ENCODE results near the gene RPS27L. TPM values are rescaled to one million over a fixed set of nuclear protein-coding genes. Genes with fewer than 3 reads are reported as not detected.
"Not testable (repeated sequence)": the region's sequence is repeated elsewhere in the genome, so short reads cannot be mapped to it uniquely, and the experiment has no call there.

RPS27L gene
- total RNA-seq, 1 experiment from 2014 or later = 173 TPM

- no peak for DNase-seq (ENCODE audit: low read depth)
Measured at GRCh38 chr15:63140936-63141335, 16.3 kb downstream of the RPS27L start.

GRCh38 chr15:63136742-63137141, 20.5 kb downstream of the RPS27L start:
- DNase-seq (ENCODE audit: low read depth) = peak; percentile 70

- peak; percentile 94 for DNase-seq (ENCODE audit: low read depth)
Measured at GRCh38 chr15:63135804-63136203, 21.5 kb downstream of the RPS27L start.

GRCh38 chr15:63135281-63135680, 22.0 kb downstream of the RPS27L start:
- DNase-seq (ENCODE audit: low read depth) = no peak

DNA sequence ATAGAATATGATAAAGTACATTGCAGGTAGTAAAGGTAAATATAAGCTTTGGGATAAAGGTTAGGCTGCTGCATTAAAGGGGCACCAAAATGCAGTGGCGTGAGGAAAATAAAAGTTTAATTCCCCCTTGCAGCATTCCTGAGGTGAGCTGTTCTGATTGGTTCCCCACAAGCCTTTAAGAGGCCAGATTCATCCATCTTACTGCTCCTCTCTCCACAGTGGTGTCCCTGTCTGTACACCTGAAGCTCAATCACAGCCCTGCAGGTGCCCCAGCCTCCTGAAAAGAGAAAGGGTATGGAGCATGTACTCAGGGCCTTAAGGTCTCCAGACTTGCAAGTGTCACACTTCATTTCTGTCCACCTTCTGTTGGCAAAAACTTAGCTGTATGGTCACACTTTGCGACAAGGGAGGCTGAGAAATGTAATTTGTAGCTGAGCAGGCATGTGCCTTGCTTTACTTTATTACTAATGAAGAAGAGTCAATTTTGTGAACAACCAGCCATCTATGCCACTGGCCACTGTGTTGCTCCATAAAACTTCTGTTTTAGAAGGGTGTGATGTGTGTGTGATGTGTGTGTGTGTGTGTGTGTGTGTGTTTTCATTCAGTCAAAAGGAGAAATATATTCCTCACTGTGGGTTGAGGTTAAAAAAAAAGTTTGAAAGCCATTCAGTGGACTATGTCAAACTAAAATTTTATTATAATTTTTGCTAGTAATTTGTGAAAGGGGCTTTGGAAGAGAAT, 22.9 kb downstream of the RPS27L start:
- no peak for DNase-seq (ENCODE audit: low read depth)

DNA sequence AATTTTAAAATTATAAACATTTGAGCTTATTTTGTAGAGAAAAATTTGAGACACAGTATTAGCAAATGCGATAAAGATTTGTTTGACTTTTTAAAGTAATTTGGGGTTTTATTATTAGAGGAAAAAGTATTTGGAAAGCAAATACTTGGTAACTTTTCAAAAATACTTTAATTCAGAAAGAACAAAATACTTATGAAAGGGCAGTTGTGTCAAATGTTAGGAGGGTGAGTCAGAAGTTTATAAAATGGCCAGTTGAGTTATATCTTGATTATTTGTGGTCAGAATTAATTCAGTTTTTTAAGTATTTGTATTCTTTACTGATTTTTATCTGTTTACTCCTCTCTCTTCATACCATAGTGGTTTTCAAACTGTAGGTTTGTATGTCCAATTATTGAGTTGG, 23.5 kb downstream of the RPS27L start:
- DNase-seq (ENCODE audit: low read depth) = no peak

DNA sequence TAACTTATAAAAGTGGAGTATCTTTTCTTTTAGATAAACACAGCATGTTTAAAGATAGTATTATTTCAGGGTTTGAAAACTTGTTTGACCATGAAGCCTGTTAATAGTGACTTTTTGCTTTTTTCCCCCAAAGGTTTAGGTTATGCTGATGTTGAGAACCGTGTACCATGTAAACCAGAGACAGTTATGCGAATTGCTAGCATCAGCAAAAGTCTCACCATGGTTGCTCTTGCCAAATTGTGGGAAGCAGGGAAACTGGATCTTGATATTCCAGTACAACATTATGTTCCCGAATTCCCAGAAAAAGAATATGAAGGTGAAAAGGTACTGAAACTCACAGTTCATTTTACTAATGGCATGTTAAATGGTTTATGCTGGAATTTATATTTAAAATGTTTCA, 30.6 kb downstream of the RPS27L start:
- DNase-seq (ENCODE audit: low read depth) = no peak

GRCh38 chr15:63124506-63124905, 32.8 kb downstream of the RPS27L start:
- DNase-seq (ENCODE audit: low read depth) = no peak

- DNase-seq (ENCODE audit: low read depth) = peak; percentile 72
Measured at GRCh38 chr15:63122002-63122875, 35.0 kb downstream of the RPS27L start.

- peak; percentile 88 for DNase-seq (ENCODE audit: low read depth)
Measured at GRCh38 chr15:63121382-63122001, 35.8 kb downstream of the RPS27L start, which contains the start of gene LACTB. TSS of gene LACTB (plus strand) at chr15:63121861. CDS start at chr15:63121872, 11 bp downstream.

GRCh38 chr15:63118854-63119253, 38.4 kb downstream of the RPS27L start:
- DNase-seq (ENCODE audit: low read depth) = no peak

GRCh38 chr15:63114465-63114864, 42.8 kb downstream of the RPS27L start:
- DNase-seq (ENCODE audit: low read depth) = no peak

GRCh38 chr15:63112871-63113270, 44.4 kb downstream of the RPS27L start:
- DNase-seq (ENCODE audit: low read depth) = no peak

- DNase-seq (ENCODE audit: low read depth) = no peak
Measured at GRCh38 chr15:63111481-63111880, 45.8 kb downstream of the RPS27L start.

- no peak for DNase-seq (ENCODE audit: low read depth)
Measured at GRCh38 chr15:63110428-63111026, 46.8 kb downstream of the RPS27L start.

DNA sequence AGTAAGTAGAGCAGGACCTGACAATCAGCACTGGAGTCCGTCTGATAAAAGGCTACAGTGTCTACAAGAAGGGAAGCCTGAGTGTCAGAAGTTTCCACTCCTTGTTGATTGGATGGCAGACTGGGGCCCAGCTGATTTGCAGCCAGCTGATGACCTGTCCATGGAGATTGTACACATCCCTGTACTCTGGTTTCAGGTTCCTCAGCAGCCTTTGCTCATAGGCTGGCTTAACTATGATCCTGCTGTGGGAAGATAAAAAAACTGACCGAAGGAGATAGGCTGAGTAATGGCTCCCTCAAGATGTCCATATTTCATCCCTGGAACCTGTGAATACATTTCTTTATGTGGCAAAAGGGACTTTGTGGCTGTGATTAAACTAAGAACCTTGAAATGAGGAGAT, 47.4 kb downstream of the RPS27L start:
- no peak for DNase-seq (ENCODE audit: low read depth)

- no peak for DNase-seq (ENCODE audit: low read depth)
Measured at GRCh38 chr15:63109498-63109897, 47.8 kb downstream of the RPS27L start.

DNA sequence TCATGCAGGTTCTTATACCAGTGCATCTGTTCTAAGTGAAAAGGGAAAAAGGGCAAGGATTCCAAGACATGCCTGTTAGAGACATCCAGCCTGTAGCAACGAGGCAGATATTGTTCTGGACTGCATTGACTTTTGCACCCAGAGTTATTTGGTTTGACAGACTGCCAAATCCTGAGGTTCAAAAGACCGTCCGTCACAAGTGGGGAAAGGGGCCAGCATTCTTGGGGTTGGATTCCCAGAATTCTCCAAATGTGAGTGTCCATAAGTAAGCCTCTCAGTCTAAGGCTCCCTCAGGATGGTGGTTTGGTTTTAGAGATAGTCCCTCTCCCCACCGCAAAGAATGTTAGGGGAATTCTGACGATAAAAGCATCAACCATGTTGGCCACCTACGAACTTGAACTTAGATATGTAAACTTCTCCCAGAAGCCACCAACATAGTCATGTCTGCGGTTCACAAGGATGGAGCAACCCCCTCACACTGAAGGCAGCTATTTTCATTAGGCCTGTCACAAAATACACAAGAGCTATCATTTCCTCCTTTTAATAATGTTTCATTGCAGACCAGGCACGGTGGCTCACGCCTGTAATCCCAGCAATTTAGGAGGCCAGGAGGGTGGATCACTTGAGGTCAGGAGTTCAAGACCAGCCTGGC, 49.3 kb downstream of the RPS27L start:
- peak; percentile 100 for DNase-seq (ENCODE audit: low read depth)

- DNase-seq (ENCODE audit: low read depth) = not testable (repeated sequence)
Measured at GRCh38 chr15:63105354-63105753, 51.9 kb downstream of the RPS27L start.

GRCh38 chr15:63104727-63105126, 52.5 kb downstream of the RPS27L start:
- DNase-seq (ENCODE audit: low read depth) = peak; percentile 54

GRCh38 chr15:63103416-63103815, 53.9 kb downstream of the RPS27L start:
- no peak for DNase-seq (ENCODE audit: low read depth)

Measured in LHCN-M2 (cell line).